Calu3 (cell line): Measurements from ENCODE around the gene ENTR1. TPM values are rescaled to one million over a fixed set of nuclear protein-coding genes. Genes with fewer than 3 reads are reported as not detected.

Experiments used
- BruUV-seq: library from RNA; stranded (reverse); fragments of 400-500 nt; replicated peaks from 2 replicates; lab custom pipeline; 2021; lab: Mats Ljungman, UMichigan
- CTCF ChIA-PET: fragments of 300-600 bp; sonication (Branson Sonifier 250); formaldehyde crosslinking; loops from one replicate; lab custom pipeline; 2022; ENCODE audit warnings: antibody characterized with exemption; lab: Charles Lee
- DNase-seq: peaks from one replicate; pipeline ENCODE4 v3.0.0; 2022
- H3K27ac Mint-ChIP-seq: one replicate; pipeline ENCODE4 v1.8.0; 2022; ENCODE audit warnings: mixed read lengths; ENCODE audit not compliant: unreplicated experiment
- H3K27me3 Mint-ChIP-seq: one replicate; pipeline ENCODE4 v1.8.0; 2022; ENCODE audit warnings: mixed read lengths; ENCODE audit not compliant: unreplicated experiment
- H3K36me3 Mint-ChIP-seq: one replicate; pipeline ENCODE4 v1.8.0; 2022; ENCODE audit warnings: mild to moderate bottlenecking, moderate library complexity, mixed read lengths; ENCODE audit not compliant: insufficient read depth, unreplicated experiment
- H3K4me1 Mint-ChIP-seq: one replicate; pipeline ENCODE4 v1.8.0; 2022; ENCODE audit warnings: mild to moderate bottlenecking, low read depth, mixed read lengths; ENCODE audit not compliant: unreplicated experiment
- H3K4me3 Mint-ChIP-seq: one replicate; pipeline ENCODE4 v1.8.0; 2022; ENCODE audit warnings: mild to moderate bottlenecking, low read depth, moderate library complexity, mixed read lengths; ENCODE audit not compliant: unreplicated experiment
- H3K9me3 Mint-ChIP-seq: one replicate; pipeline ENCODE4 v1.8.0; 2022; ENCODE audit warnings: low read depth, mixed read lengths; ENCODE audit not compliant: unreplicated experiment
- intact Hi-C: fragments of 100-400 bp; cut with micrococcal nuclease; formaldehyde crosslinking; loops from one replicate; pipeline ENCODE4 v1.10.0; 2022; ENCODE audit not compliant: unreplicated experiment
- total RNA-seq: library from RNA; stranded (reverse); gene quantifications from 2 replicates; pipeline ENCODE4 v1.2.3, GENCODE V29; 2022
- TF ChIP-seq, protein P1 (sequence below): fragments of 200-600 bp; IDR thresholded peaks from one replicate; pipeline ENCODE4 v1.8.0; 2022; ENCODE audit warnings: antibody characterized with exemption; ENCODE audit not compliant: unreplicated experiment

The ENTR1 gene
- total RNA-seq, 1 experiment from 2014 or later, result 50.2 TPM

DNA sequence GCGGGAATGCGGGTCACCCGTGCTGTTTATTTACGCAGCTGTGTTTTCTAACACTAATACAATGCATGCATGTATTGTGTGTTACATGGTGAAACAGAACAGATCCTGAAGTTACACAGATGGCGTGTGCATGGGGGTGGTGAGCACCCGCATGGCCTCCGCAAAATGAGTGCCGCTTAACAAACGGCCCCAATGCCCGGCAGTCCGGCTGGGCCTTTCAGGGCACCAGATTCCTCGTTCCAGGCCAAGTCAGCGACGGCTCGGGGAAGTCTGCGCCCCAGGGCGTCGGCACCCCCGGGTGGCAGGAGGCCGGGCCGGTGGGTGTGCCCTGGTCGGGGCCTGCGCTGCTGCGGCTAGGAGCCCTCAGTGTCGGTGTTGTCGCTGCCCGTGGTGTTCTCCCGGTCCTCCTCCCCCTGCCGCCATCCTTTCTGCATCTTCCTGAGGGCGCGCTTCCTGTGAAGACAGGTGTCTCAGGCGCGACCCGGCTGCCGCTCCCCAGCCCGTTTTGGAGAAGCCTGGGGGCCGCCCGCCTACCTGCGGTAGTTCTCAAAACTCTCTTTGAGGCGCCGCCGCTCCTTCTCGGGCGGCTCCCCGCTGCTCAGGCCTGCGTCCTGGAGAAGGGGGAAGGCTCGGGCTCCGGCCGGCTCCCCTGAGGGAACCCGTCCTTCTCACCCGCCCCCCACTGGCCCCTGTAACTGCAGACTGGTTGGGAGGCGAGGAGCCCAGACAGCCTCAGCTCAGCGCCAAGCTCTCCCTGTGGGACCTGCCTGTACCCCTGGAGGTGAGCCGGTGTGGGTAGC, 46.3 kb downstream of the ENTR1 start:
- TF ChIP-seq, protein P1, sequence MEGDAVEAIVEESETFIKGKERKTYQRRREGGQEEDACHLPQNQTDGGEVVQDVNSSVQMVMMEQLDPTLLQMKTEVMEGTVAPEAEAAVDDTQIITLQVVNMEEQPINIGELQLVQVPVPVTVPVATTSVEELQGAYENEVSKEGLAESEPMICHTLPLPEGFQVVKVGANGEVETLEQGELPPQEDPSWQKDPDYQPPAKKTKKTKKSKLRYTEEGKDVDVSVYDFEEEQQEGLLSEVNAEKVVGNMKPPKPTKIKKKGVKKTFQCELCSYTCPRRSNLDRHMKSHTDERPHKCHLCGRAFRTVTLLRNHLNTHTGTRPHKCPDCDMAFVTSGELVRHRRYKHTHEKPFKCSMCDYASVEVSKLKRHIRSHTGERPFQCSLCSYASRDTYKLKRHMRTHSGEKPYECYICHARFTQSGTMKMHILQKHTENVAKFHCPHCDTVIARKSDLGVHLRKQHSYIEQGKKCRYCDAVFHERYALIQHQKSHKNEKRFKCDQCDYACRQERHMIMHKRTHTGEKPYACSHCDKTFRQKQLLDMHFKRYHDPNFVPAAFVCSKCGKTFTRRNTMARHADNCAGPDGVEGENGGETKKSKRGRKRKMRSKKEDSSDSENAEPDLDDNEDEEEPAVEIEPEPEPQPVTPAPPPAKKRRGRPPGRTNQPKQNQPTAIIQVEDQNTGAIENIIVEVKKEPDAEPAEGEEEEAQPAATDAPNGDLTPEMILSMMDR, result peak; percentile 5
- Mint-ChIP-seq H3K27me3 (no peaks in the 10 kb centered on the region), H3K36me3 (peaks cover 40% of the 10 kb centered on the region), H3K9me3 (no peaks in the 10 kb centered on the region), H3K27ac (no peak overlapping the region), H3K4me1 (no peaks in the 10 kb centered on the region), H3K4me3 (peak overlapping the region; percentile 67)
- CTCF ChIA-PET, result interaction anchor here (1.3 to 1.6 kb wide), 2 partner anchors 19 to 32 kb away, joined by 3 to 7 read pairs; no protein-coding TSS in a partner anchor
- BruUV-seq, result TSS peak; percentile 59
- DNase-seq, result no peak
- intact Hi-C loops, result no loop called here

DNA sequence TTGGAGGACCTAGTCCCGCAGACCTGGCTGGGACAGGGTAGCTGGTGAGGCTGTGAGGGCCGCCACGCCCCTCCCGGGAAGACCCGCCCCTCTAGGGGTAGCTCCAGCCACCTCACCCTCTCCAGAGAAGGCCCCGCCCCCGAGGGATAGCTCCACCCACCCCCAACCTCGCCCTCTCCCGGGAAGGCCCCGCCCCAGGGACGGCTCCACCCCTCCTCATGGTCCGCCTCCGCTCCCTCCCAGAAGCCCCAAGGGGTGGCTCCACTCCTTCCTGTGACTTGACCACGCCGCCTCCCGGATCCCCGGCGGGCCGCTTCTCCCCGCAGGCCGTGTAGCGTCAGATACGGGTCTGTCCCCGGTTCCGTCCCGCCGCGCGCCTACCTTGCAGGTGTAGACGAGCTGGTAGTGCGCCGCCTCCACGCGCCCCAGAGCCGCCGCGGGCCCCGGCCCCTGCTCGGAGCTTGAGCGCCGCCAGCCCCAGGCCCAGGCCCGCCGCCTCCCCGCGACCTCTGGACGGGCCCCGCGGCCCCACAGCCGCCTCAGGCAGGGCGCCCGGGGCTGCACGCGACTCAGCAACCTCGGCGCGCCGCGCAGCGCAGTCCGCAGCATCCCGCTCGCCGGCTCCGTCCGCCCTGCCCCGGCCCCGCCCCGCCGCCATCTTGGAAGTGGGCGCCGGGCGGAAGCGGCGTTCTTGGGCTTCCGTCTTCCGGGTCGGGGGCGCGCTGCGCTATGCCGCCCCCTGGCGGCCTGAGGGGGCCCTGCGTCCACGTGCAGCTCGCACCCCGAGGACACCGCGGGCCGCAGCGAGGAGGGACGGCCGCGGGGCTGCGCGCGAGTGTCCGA, 47.1 kb downstream of the ENTR1 start, which contains the start of gene DNLZ:
Gene DNLZ, minus strand, starts transcription at position 639 of the 843 bp plus-strand sequence. Its CDS starts 30 bp downstream, at position 609.
- Mint-ChIP-seq H3K36me3 (peaks cover 40% of the 10 kb centered on the region), H3K27ac (no peak within 1 kb of the TSS), H3K9me3 (no peaks in the 10 kb centered on the region), H3K4me1 (no peaks in the 10 kb centered on the region), H3K27me3 (no peaks in the 10 kb centered on the region), H3K4me3 (peak within 1 kb of the TSS; percentile 67)
- no TSS peak for BruUV-seq
- CTCF ChIA-PET, result interaction anchor here (1.0 to 1.6 kb wide), 4 partner anchors 9 to 33 kb away, joined by 3 to 7 read pairs (median 5); no protein-coding TSS in a partner anchor
- TF ChIP-seq, protein P1, result peak; percentile 76
- intact Hi-C loops, result no loop called here
- peak; percentile 94 for DNase-seq

DNA sequence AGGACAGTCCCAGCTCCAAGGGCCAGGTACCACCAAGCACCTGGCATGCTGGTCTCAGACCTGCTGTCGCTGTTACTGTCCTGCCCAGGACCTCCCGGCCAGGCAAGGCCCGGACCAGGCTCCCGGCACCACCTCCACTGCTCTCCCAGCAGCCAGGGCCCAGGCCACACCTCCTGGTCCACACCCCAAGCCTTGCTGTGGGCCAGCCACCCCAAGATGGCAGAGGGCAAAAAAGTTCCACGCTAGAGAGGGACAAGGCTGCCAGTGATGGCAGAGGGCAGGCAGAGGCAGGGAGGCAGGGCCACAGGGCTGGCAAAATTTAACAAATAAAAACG, 48.0 kb downstream of the ENTR1 start:
- intact Hi-C loops, result no loop called here
- no peak overlapping the region for H3K4me3 Mint-ChIP-seq
- TF ChIP-seq, protein P1, result no peak
- peaks cover 36% of the 10 kb centered on the region for H3K36me3 Mint-ChIP-seq
- no peaks in the 10 kb centered on the region for H3K27me3 Mint-ChIP-seq
- H3K4me1 Mint-ChIP-seq, result no peaks in the 10 kb centered on the region
- no peaks in the 10 kb centered on the region for H3K9me3 Mint-ChIP-seq
- CTCF ChIA-PET, result interaction anchor here (1.0 to 1.6 kb wide), 3 partner anchors 8 to 17 kb away, joined by 4 to 7 read pairs (median 6); no protein-coding TSS in a partner anchor
- no peak overlapping the region for H3K27ac Mint-ChIP-seq
- BruUV-seq, result no TSS peak
- DNase-seq, result no peak

DNA sequence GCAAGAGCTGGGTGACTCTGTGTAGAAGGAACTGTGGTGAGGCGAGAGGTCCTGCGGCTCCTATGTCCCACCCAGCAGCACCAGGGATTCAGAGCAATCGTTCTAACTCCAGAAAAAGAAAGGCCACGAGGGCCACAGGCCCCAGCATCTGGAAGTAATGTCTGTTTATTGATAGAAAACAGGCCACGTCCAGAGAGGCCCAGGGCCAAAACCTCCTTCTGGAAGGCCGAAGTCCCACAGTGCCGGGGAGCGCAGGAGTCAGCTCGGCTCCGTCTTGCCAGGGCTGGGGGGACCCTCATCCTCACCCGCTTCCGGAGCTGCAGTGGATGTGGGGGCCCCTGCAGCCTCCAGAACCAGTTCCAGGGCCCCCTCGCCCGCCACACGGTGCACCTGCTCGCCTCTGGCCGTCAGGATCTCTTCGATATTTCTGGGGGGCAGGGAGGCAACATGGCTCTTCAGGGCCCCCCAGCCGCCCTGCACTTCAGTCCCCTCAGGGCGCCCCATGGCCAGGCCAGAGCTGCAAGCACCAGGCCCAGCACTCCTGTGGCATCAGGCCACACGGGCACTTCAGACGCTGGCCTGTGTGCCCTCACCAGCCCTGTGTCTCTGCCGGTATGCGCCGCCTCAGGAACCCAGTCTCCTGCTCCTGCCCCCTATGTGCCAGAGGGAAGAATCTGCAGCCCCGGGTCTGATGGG, 48.5 kb downstream of the ENTR1 start:
- TF ChIP-seq, protein P1, result no peak
- intact Hi-C loops, result no loop called here
- H3K36me3 Mint-ChIP-seq, result peaks cover 36% of the 10 kb centered on the region
- BruUV-seq, result no TSS peak
- H3K27me3 Mint-ChIP-seq, result no peaks in the 10 kb centered on the region
- no peak overlapping the region for H3K4me3 Mint-ChIP-seq
- no peak overlapping the region for H3K27ac Mint-ChIP-seq
- no peak for DNase-seq
- no peaks in the 10 kb centered on the region for H3K9me3 Mint-ChIP-seq
- H3K4me1 Mint-ChIP-seq, result no peaks in the 10 kb centered on the region
- CTCF ChIA-PET, result interaction anchor here (1.5 kb wide), 1 partner anchor 11 kb away, joined by 6 read pairs; no protein-coding TSS in a partner anchor
